IMR-90 (cell line): ENCODE results near the gene UBE2D4. TPM values are rescaled to one million over a fixed set of nuclear protein-coding genes. Genes with fewer than 3 reads are reported as not detected.
"Not testable (repeated sequence)": the region's sequence is repeated elsewhere in the genome, so short reads cannot be mapped to it uniquely, and the experiment has no call there.

Source experiments
- ATAC-seq: fragments of 200-7000 bp; cut with Tn5 transposase; 2 replicates; pipeline ENCODE4 v1.9.1; 2020; ENCODE audit warnings: low read depth, mild to moderate bottlenecking, moderate library complexity
- BruUV-seq: library from RNA; stranded (reverse); fragments of 400-500 nt; replicated peaks from 2 replicates; lab custom pipeline; 2021; lab: Mats Ljungman, UMichigan
- CTCF ChIA-PET: fragments of 300-600 bp; formaldehyde crosslinking; extraction: SDS; loops from one replicate; lab custom pipeline; 2021; ENCODE audit warnings: antibody characterized with exemption; lab: Yijun Ruan, JAX
- POLR2A ChIA-PET: fragments of 300-600 bp; sonication (Branson Sonifier 250); formaldehyde crosslinking; loops from one replicate; lab custom pipeline; 2022; ENCODE audit warnings: antibody characterized with exemption; ENCODE audit not compliant: unreplicated experiment; lab: Charles Lee
- DNase-seq: peaks from one replicate; pipeline ENCODE4 v3.0.0; 2013
- H2AFZ ChIP-seq: replicated peaks from 2 replicates; pipeline ENCODE3; 2013; ENCODE audit warnings: low read length, mild to moderate bottlenecking; ENCODE audit not compliant: poor library complexity
- H2AK5ac ChIP-seq: 2 replicates; pipeline ENCODE4 v1.6.1; 2013; ENCODE audit warnings: low read depth, low read length, inconsistent platforms
- H2AK9ac ChIP-seq: replicated peaks from 2 replicates; pipeline ENCODE3; 2013; ENCODE audit warnings: mild to moderate bottlenecking, low read depth, low read length, moderate library complexity; ENCODE audit not compliant: poor library complexity
- H2BK120ac ChIP-seq: 2 replicates; pipeline ENCODE4 v1.6.1; 2013; ENCODE audit warnings: low read depth, low read length, inconsistent platforms
- H2BK15ac ChIP-seq: 3 replicates; pipeline ENCODE4 v1.6.1; 2013; ENCODE audit warnings: low read depth, low read length, inconsistent platforms
- H2BK20ac ChIP-seq: 2 replicates; pipeline ENCODE4 v1.6.1; 2013; ENCODE audit warnings: low read depth, mild to moderate bottlenecking, inconsistent platforms, low read length, moderate library complexity
- H2BK5ac ChIP-seq: 2 replicates; pipeline ENCODE4 v1.6.1; 2013; ENCODE audit warnings: mild to moderate bottlenecking, low read depth, low read length, inconsistent platforms; ENCODE audit not compliant: poor library complexity, severe bottlenecking
- H3K14ac ChIP-seq: replicated peaks from 2 replicates; pipeline ENCODE4 v1.6.1; 2013; ENCODE audit warnings: low read depth, low read length, inconsistent platforms
- H3K18ac ChIP-seq: 2 replicates; pipeline ENCODE4 v1.6.1; 2013; ENCODE audit warnings: low read depth, low read length, control low read depth
- H3K23ac ChIP-seq: 2 replicates; pipeline ENCODE4 v1.6.1; 2013; ENCODE audit warnings: low read depth, low read length, inconsistent platforms
- H3K27ac ChIP-seq: 2 replicates; pipeline ENCODE4 v1.5.1; 2013; ENCODE audit warnings: mild to moderate bottlenecking, control low read depth, low read length; ENCODE audit not compliant: insufficient read depth
- H3K27me3 ChIP-seq: 2 replicates; pipeline ENCODE4 v1.6.1; 2013; ENCODE audit warnings: low read length; ENCODE audit not compliant: control insufficient read depth, insufficient read depth
- H3K36me3 ChIP-seq: 2 replicates; pipeline ENCODE4 v1.6.1; 2013; ENCODE audit warnings: low read length, mixed read lengths; ENCODE audit not compliant: control insufficient read depth, insufficient read depth
- H3K4ac ChIP-seq: 2 replicates; pipeline ENCODE4 v1.6.1; 2013; ENCODE audit warnings: low read depth, low read length, inconsistent platforms
- H3K4me1 ChIP-seq: 2 replicates; pipeline ENCODE4 v1.6.1; 2013; ENCODE audit warnings: low read length, mixed read lengths; ENCODE audit not compliant: control insufficient read depth, insufficient read depth
- H3K4me2 ChIP-seq: 2 replicates; pipeline ENCODE4 v1.6.1; 2013; ENCODE audit warnings: low read depth, mild to moderate bottlenecking, control low read depth, low read length, moderate library complexity
- H3K4me3 ChIP-seq: 2 replicates; pipeline ENCODE4 v1.5.1; 2013; ENCODE audit warnings: low read depth, mild to moderate bottlenecking, control low read depth, low read length, moderate library complexity; ENCODE audit not compliant: insufficient read depth
- H3K56ac ChIP-seq: 2 replicates; pipeline ENCODE4 v1.6.1; 2013; ENCODE audit warnings: low read length, inconsistent platforms; ENCODE audit not compliant: insufficient read depth; ENCODE audit errors: extremely low read depth
- H3K79me1 ChIP-seq, 2 experiments: 2 replicates each; pipeline ENCODE4 v1.6.1; 2013; ENCODE audit warnings: low read length in 2 of 2, inconsistent platforms in 1 of 2, low read depth in 1 of 2
- H3K9ac ChIP-seq: 2 replicates; pipeline ENCODE4 v1.6.1; 2013; ENCODE audit warnings: low read depth, low read length, control low read depth
- H3K9me1 ChIP-seq: 2 replicates; pipeline ENCODE4 v1.6.1; 2013; ENCODE audit warnings: low read length, inconsistent platforms; ENCODE audit not compliant: insufficient read depth
- H3K9me3 ChIP-seq: 2 replicates; pipeline ENCODE4 v1.6.1; 2013; ENCODE audit warnings: low read length; ENCODE audit not compliant: control insufficient read depth, insufficient read depth
- H4K20me1 ChIP-seq: 2 replicates; pipeline ENCODE4 v1.6.1; 2013; ENCODE audit warnings: low read length, inconsistent platforms; ENCODE audit not compliant: insufficient read depth
- H4K5ac ChIP-seq: 2 replicates; pipeline ENCODE4 v1.6.1; 2013; ENCODE audit warnings: mild to moderate bottlenecking, low read depth, low read length, control low read depth
- H4K8ac ChIP-seq, 2 experiments: 2 replicates each; pipeline ENCODE4 v1.6.1; 2013; ENCODE audit warnings: low read depth in 2 of 2, low read length in 2 of 2, control low read depth in 1 of 2, inconsistent platforms in 1 of 2
- H4K91ac ChIP-seq: 2 replicates; pipeline ENCODE4 v1.6.1; 2013; ENCODE audit warnings: low read depth, low read length, inconsistent platforms; ENCODE audit not compliant: insufficient read depth
- WGBS, 2 experiments: methylation state at CpG; one replicate each; pipeline versions ENCODE4 v1.1.5 to v1.1.7; 2013; ENCODE audit warnings: missing lambda C conversion rate in 2 of 2; ENCODE audit not compliant: insufficient read length in 1 of 2; ENCODE audit errors: extremely low coverage in 2 of 2; 5-methylcytosine and 5-hydroxymethylcytosine counted together
- dilution Hi-C: fragments of 300-500 bp; cut with HindIII; formaldehyde crosslinking; loops from one replicate; pipeline ENCODE4 v1.14.3; 2018; ENCODE audit warnings: low sequenced_read_pairs; ENCODE audit not compliant: unreplicated experiment
- in situ Hi-C: fragments of 300-500 bp; cut with MboI; formaldehyde crosslinking; loops from 3 replicates; pipeline ENCODE4 v1.14.3; 2019; ENCODE audit warnings: low sequenced_read_pairs, inconsistent platforms, mixed read lengths
- intact Hi-C: fragments of 100-400 bp; cut with micrococcal nuclease; formaldehyde crosslinking; loops from 2 replicates; pipeline ENCODE4 v1.10.0; 2022
- polyA plus RNA-seq, 3 experiments: library from polyadenylated mRNA; depleted of rRNA; stranded (reverse); fragments of >200 nt; gene quantifications; 2 replicates each; pipeline ENCODE4 v1.2.3, GENCODE V29; 2012; ENCODE audit warnings: low replicate concordance in 1 of 3
- total RNA-seq: library from RNA; depleted of rRNA; stranded (reverse); fragments of >200 nt; gene quantifications from 2 replicates; pipeline ENCODE4 v1.2.3, GENCODE V29; 2012

The UBE2D4 gene
- total and polyA plus RNA-seq, 2 of the 4 experiments (the other 2 are of a cell fraction): 9.7 to 10.5 TPM

DNA sequence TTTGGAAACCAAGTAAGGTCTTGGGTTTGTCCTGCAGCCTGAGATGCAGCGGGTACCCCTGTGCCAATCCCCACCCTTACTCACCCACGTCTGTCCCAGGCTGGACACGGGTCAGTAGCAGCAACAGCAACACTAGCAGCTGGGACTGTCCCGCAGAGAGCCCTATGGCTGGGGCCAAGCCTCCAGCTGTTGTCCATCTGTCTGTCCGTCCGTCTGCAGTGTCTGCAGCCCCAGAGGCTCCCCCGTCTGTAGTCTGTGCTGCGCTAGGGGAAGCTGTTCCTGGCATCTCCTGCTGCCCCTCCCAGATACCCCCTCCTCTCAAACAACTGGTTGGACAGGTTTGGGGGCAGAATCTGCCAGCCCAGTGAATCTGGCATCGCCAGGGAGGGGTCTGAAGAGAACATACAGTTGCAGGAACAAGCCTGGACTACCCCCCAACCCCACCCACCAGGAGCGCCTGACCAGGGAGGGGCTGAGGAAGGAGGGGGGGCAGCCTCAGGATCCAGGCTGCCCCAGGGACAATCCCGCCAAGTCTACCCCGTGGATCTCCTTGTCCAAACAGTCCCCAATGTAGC lies 63.9 kb downstream of the UBE2D4 start:
- H3K9me3 ChIP-seq, H2BK15ac ChIP-seq, CTCF ChIA-PET, H3K18ac ChIP-seq, H3K14ac ChIP-seq, H2BK120ac ChIP-seq, H4K8ac ChIP-seq, POLR2A ChIA-PET, DNase-seq, H3K79me1 ChIP-seq, in situ Hi-C loops, BruUV-seq, H3K4me3 ChIP-seq, H3K9me1 ChIP-seq, H3K27me3 ChIP-seq, H3K56ac ChIP-seq, H3K36me3 ChIP-seq, H3K4ac ChIP-seq, H2AK9ac ChIP-seq, H3K27ac ChIP-seq, H4K91ac ChIP-seq, H2AK5ac ChIP-seq, H4K20me1 ChIP-seq, dilution Hi-C loops, H3K4me1 ChIP-seq, ATAC-seq, H3K4me2 ChIP-seq, H4K5ac ChIP-seq, H3K9ac ChIP-seq, H3K23ac ChIP-seq, H2AFZ ChIP-seq, intact Hi-C loops, H2BK20ac ChIP-seq, H2BK5ac ChIP-seq: not testable (repeated sequence)
- WGBS, 2 experiments: 100% methylated on average over 1 of the region's 12 CpGs; no CpG with 5 or more reads in 1 of the 2 experiments

- H2AK5ac ChIP-seq, H3K4me1 ChIP-seq, H4K5ac ChIP-seq, H4K20me1 ChIP-seq, H3K9me1 ChIP-seq, H2BK120ac ChIP-seq, H3K23ac ChIP-seq, CTCF ChIA-PET, H2AFZ ChIP-seq, H4K91ac ChIP-seq, dilution Hi-C loops, H3K9ac ChIP-seq, H3K18ac ChIP-seq, H3K4me2 ChIP-seq, H4K8ac ChIP-seq, H3K27me3 ChIP-seq, H3K27ac ChIP-seq, BruUV-seq, H3K4me3 ChIP-seq, H3K4ac ChIP-seq, H2AK9ac ChIP-seq, H2BK20ac ChIP-seq, H3K36me3 ChIP-seq, H2BK5ac ChIP-seq, intact Hi-C loops, DNase-seq, H3K79me1 ChIP-seq, in situ Hi-C loops, POLR2A ChIA-PET, ATAC-seq, H3K9me3 ChIP-seq, H3K56ac ChIP-seq, H2BK15ac ChIP-seq, H3K14ac ChIP-seq: not testable (repeated sequence)
- WGBS, 2 experiments: no CpG with 5 or more reads among the region's 1 CpG
These were observed 64.6 kb downstream of the UBE2D4 start for GRCh38 chr7:43990829-43991228.
